Fibroblast of skin of scalp (primary cell): ENCODE data around the gene CXCR1. TPM values are rescaled to one million over a fixed set of nuclear protein-coding genes. Genes with fewer than 3 reads are reported as not detected.
"Not testable (repeated sequence)": the region's sequence is repeated elsewhere in the genome, so short reads cannot be mapped to it uniquely, and the experiment has no call there.

ENCODE experiments used
- DNase-seq: peaks from one replicate; pipeline ENCODE4 v3.0.0-alpha.2; 2013
- polyA plus RNA-seq, 2 experiments: library from polyadenylated mRNA; unstranded; fragments of 120-200 nt; gene quantifications; one replicate each; pipeline ENCODE4 v1.2.1, GENCODE V29; 2013; ENCODE audit not compliant: insufficient read length in 2 of 2

Gene CXCR1
- polyA plus RNA-seq (2013, experiment 1 of 2; ENCODE audit: insufficient read length): not detected
- not detected for polyA plus RNA-seq (2013, experiment 2 of 2; ENCODE audit: insufficient read length)

GRCh38 chr2:218166791-218167190, at the start of gene CXCR1:
Gene CXCR1 (minus strand): TSS chr2:218166962. CDS start chr2:218165211, 1,751 bp downstream.
- no peak for DNase-seq

GRCh38 chr2:218216336-218216673, 49.5 kb upstream of the CXCR1 start:
- no peak for DNase-seq

- no peak for DNase-seq
Observed at GRCh38 chr2:218214116-218214515, 47.4 kb upstream of the CXCR1 start.

GRCh38 chr2:218209078-218209477, 42.3 kb upstream of the CXCR1 start:
- DNase-seq: no peak

- DNase-seq: no peak
Observed at GRCh38 chr2:218202266-218202665, 35.5 kb upstream of the CXCR1 start.

GRCh38 chr2:218196974-218197373, 30.2 kb upstream of the CXCR1 start:
- DNase-seq: no peak

GRCh38 chr2:218194880-218195279, 28.1 kb upstream of the CXCR1 start:
- DNase-seq: no peak

GRCh38 chr2:218193701-218194100, 26.9 kb upstream of the CXCR1 start:
- DNase-seq: no peak

GRCh38 chr2:218192902-218193430, 26.2 kb upstream of the CXCR1 start:
- no peak for DNase-seq

GRCh38 chr2:218188528-218188927, 21.8 kb upstream of the CXCR1 start:
- DNase-seq: no peak

GRCh38 chr2:218187296-218188015, 20.7 kb upstream of the CXCR1 start:
- no peak for DNase-seq

GRCh38 chr2:218186876-218187275, 20.1 kb upstream of the CXCR1 start:
- DNase-seq: no peak

- peak; percentile 68 for DNase-seq
Observed at GRCh38 chr2:218186355-218186766, 19.6 kb upstream of the CXCR1 start.

GRCh38 chr2:218184331-218184730, 17.6 kb upstream of the CXCR1 start:
- no peak for DNase-seq

GRCh38 chr2:218180467-218181114, 13.8 kb upstream of the CXCR1 start:
- no peak for DNase-seq

GRCh38 chr2:218179782-218180181, 13.0 kb upstream of the CXCR1 start:
- no peak for DNase-seq

- no peak for DNase-seq
Observed at GRCh38 chr2:218172845-218173244, 6.1 kb upstream of the CXCR1 start.

GRCh38 chr2:218171744-218172143, 5.0 kb upstream of the CXCR1 start:
- not testable (repeated sequence) for DNase-seq

GRCh38 chr2:218169757-218170546, 3.2 kb upstream of the CXCR1 start:
- peak; percentile 8 for DNase-seq

- peak; percentile 44 for DNase-seq
Observed at GRCh38 chr2:218168635-218169462, 2.1 kb upstream of the CXCR1 start.

GRCh38 chr2:218168016-218168415, 1.3 kb upstream of the CXCR1 start:
- no peak for DNase-seq

GRCh38 chr2:218162814-218163213, 3.9 kb downstream of the CXCR1 start:
- DNase-seq: no peak
